HG02884 (cell line): ENCODE results near the gene CFAP97D2.
"Not testable (repeated sequence)": the region's sequence is repeated elsewhere in the genome, so short reads cannot be mapped to it uniquely, and the experiment has no call there.

Source experiments
- ATAC-seq: cut with Tn5 transposase; IDR thresholded peaks from one replicate; pipeline ENCODE4 v1.9.1; 2021; ENCODE audit warnings: mild to moderate bottlenecking, moderate library complexity; ENCODE audit not compliant: unreplicated experiment

Gene CFAP97D2

DNA sequence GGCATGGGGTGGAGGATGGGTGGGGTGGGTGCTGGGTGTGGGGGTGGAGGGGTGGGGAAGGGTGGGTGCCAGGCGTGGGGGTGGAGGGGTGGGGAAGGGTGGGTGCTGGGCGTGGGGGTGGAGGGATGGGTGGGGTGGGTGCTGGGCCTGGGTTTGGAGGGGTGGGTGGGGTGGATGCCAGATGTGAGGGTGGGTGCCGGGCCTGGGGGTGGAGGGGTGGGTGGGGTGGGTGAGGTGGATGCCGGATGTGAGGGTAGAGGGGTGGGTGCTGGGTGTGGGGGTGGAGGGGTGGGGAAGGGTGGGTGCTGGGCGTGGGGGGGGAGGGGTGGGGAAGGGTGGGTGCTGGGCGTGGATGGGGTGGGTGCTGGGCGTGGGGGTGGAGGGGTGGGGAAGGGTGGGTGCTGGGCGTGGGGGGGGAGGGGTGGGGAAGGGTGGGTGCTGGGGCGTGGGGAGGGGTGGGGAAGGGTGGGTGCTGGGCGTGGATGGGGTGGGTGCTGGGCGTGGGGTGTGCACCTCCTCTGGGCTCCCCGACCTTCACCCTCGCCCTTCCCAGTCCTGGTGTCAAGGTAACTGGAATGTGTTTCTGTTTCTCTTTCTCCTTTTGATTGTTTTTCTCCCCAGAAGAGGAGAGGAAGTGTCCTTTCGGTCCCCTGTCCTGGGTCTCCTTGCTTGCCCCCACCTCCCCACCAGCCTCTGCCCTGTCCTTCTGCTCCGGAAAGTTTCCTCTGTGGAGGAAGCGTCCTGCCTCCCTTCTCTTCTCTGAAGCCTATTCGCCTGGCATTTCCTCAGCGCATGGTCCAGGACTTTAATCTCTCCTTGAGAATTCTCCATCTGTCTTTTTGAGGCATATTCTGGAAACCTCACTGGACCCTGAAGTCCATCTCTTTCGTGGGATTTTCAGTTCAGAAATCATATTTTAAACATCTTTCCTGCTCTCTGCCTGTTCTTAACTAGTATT is 22.9 kb upstream of the CFAP97D2 start:
- ATAC-seq = no peak

DNA sequence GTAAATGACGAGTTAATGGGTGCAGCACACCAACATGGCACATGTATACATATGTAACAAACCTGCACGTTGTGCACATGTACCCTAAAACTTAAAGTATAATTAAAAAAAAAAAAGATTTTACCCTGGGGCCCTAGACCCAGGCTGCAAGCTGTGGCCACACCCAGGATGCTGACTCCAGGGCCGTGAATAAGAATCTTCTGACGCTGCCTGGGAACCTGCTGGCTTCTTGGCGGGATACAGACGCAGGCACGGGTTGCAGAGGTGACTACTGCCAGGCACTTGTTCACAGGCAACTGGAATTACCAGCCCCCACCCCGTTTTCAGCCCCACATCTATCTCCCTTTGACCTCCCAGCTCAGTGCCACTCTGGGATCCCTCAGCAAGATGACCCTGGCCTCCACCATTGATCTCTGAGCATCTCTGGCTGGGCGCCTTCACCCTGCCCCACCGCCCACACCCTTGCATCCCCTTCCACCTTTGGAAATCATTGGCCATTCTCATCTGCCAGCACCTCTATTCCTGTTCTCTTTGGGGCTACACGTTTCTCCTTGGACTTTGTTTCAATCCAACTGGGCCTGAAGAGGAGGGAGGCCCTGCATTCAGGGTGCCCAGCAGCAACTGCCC is 21.1 kb upstream of the CFAP97D2 start:
- no peak for ATAC-seq

DNA sequence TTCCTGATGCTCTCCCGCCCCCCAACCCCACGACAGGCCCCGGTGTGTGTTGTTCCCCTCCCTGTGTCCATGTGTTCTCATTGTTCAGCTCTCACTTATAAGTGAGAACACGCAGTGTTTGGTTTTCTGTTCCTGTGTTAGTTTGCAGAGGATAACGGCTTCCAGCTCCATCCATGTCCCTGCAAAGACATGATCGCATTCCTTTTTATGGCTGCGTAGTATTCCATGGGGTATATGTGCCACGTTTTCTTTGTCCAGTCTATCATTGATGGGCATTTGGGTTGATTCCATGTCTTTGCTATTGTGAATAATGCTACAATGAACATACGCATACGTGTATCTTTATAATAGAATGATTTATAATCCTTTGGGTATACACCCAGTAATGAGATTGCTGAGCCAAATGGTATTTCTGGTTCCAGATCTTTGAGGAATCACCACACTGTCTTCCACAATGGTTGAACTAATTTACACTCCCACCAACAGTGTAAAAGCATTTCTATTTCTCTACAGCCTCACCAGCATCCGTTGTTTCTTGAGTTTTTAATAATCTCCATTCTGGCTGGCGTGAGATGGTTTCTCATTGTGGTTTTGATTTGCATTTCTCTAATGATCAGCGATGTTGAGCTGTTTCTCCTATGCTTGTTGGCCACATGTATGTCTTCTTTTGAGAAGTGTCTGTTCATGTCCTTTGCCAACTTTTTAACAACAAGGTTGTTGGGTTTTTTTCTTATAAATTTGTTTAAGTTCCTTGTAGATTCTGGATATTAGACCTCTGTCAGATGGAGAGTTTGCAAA is 20.0 kb upstream of the CFAP97D2 start:
- not testable (repeated sequence) for ATAC-seq

DNA sequence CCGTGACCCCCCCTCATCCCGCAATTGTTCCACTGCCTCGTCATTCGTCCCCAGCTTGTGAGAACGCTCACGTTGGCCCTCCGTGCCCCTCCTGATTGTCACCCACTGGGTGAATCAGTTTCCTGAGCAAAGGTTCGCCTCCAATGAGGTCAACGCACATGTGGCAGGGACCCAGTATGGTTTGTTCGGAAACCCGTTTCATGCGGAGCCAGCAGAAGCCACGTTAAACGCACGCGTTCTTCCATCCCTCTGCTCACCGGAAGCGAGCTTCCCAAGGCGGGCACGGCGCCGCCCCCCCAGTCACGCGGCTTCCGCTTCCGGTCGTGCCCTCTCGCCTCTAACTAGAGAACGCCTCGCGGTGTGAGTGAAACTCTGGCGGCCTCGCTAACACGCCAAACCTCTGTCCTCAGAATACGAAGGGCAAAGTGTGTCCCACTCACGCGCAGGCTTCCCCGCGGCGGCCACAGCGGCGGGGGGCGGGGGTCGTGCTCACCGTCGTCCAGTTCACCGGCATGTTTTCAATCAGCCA is 18.0 kb upstream of the CFAP97D2 start:
- no peak for ATAC-seq

DNA sequence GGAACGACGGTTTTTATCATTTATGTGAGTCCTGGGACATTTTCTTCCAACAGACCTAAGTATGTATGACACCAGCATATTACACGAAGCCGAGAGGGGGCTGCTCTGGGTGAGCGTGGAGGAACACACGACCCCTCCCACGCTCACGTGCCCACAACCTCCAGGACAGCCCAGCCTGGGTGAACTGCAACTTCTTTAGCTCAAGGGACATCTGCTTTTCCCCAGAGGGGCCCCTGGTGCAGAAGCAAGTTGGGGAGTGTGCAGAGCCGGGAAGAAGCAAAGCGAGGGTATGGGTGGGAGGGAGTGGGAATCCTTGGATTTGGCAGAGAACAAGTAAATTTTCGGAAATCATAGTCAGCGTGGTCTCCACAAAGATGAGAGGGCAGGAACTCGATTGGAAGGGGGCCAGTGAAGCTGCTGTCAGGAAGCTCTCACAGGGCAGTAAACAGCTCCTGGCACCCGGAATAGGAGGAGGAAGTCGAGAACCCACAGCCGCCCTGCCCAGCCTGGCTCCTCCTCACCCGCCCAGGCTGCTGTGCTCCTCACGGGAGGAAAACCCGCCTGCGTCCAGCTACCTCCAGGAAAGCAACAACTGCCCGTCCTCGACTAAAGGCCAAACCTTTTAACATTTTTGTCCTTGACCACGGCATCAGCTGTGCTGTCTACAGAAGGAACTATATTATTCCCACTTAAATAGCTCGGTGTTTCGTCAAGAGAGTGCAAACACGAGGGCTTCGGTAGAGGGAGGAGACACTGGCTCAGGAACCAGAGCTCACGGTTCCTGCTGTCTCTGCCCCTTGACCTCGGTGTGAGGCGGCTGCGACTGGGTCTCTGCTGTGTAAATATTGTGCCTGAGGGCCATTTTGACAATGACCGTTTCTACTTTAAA is 17.2 kb upstream of the CFAP97D2 start:
- ATAC-seq = no peak

DNA sequence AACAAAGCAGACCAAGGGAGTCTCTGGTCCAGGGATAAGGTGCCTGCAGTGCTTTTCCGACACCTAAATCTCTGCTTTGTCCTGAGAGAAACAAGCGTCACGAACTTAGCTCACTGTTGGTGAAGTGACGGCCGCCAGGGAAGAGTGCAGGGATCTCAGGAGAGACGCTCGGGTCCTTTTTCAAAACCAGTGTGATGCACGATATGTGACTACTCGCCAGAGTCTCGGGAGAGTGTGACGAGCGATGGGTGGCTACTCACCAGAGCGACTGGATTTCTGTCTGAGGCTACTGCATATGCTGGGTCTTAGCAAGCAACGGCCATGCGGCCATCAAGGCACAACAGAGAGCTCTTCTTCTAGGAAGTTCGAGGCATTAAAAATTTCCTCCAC is 16.5 kb upstream of the CFAP97D2 start:
- no peak for ATAC-seq

DNA sequence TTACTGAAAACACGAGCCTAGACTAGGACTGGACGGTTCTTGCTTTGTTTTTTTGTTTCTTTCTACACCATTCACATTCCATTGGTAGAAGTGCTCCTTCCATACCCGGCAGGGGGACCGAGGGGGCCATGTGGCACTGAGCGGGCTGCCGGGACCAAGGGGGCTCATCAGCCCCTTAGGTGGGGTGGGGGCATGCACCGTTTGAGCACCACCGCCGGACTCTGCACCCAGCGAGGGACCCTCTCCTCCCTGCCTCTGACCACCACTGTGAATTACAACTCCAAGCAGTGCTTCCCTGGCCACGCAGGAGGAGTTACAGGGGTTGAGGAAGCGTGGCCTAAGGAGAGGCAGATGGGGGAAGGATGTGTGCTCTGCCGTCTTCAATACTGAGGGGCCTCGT is 15.0 kb upstream of the CFAP97D2 start:
- no peak for ATAC-seq

DNA sequence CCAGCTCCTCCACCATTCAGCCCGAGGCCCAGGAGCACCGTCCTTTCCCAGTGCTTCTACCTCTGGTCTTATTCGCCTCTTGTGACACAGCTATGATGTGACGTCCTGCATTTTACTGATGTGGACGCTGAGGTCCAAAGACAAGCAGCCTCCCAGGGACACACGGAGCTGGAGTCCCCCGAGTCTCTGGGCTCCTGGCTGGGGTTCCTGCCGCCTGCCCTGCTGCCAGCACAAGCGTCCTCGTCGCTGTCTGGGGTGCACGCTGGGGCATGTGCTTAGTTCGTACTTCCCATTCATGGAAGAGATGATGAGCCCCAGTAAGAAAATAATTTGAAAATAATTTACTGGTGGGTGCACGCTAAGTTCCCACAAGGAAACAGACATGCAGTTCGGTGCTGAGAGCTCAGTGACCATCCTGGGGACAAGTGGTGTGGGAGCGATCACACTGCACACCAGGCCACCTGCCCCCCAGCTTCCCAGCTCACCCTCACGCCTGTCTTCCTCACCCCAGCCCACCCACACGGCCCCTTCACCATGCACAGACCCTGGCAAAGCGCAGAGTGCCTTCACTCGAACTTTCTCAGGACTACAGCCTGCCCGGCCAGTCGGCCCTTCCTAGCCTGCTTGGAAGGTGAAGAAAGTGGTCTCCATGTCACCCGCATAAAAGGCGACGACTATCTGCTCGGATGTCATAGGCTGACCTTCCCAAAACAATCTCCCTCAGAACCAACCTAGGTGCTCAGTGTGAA is 14.2 kb upstream of the CFAP97D2 start:
- ATAC-seq = no peak

DNA sequence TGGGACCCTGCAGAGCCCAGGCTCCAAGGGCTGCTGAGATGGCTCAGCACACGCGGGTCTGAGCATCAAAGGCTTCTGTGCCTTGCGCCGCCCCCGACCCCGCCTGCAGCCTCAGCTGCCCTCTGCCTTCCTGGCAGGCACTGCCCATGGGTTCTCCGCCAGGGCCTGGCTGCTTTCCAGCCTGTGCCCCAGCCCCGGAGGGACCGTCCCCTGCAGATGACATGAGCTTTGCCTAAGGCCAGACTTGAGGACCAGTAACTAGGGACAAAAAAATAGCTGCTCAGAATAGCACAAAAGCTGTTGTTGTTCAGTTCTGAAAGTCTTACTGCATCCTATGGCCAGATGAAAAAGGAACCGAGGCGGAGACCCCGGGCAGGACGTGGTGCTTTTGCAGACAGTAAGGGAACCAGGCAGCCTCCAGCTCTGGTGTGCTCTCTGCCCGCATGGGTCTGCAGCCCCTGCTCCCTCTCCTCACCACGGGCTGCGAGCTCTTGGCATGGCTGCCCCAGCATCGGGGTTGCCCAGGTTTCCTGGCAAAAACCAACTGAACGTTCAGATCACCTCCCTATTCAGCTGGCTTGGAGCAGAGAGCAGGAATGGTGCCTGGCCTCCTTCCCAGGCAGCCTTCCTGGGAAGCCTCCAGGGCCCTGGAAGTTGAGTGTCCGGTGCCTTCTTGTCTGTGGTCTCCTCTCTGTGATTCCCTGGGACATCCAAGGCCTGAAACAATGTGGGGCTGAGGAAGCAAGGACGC is 12.5 kb upstream of the CFAP97D2 start:
- ATAC-seq = no peak

DNA sequence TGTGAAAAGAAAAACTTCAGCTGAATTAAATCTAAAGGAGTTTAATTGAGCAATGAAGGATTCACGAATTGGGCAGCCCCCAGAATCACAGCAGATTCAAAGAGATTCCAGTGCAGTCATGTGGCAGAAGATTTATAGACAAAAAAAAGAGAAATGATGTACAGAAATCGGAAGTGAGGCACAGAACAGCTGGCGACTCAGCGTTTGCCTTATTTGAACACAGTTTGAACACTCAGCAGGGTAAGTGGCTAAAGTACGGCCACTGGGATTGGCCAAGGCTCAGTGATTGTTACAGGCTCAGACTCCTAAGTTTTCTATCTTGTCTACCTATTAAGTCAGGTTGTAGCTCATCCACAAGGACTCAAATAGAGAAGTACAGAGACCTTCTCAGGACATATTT is 11.6 kb upstream of the CFAP97D2 start:
- no peak for ATAC-seq

DNA sequence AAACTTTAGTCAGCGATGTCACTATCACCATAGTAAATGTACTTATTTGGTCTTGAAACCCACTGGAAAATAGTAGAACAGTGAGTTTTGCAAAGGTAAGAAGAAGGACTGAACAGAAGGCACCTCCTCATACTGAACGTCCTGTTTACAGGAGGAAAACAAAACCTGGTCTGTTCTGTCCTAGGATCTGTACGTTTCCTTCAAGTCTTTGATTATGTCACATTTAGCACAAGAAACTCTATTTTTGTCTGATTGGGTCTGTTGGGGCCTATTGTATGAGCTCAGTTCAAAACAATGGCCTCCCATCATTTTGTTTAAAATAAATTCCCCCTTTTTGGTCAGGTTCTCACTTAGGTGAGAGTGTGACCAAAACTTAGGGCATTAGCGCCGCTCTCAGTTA is 11.2 kb upstream of the CFAP97D2 start:
- ATAC-seq = no peak

DNA sequence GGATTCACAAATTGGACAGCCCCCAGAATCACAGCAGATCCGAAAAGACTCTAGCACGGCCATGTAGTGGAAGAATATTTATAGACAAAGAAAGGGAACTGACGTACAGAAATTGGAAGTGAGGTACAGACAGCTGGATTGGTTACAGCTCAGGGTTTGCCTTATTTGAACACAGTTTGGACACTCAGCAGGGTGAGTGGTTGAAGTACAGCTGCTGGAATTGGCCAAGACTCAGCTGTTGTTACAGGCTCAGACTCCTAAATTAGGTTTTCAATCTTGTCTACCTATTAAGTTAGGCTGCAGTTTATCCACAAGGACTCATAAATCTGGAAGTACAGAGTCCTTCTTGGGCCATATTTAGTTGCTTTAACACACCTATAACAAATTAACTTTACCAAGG is 5.8 kb upstream of the CFAP97D2 start:
- no peak for ATAC-seq

DNA sequence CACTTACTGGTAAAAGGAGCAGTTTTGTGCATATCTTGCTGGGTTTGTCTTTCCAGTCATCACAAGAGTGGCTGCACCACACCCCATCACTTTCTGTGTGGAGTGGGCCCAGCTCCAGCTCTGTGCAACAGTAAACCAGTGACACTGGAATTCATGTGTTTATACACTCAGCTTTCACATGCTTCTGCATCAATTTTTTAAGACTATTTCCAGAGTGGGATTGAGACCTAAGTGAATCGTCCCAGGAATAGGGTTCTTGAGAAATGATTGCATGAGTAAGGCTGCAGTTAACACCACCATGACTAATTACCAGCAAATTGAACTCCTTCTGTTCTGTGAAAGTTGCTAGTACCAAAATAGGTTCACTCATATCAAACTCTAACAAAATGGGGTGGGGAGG is 5.3 kb upstream of the CFAP97D2 start:
- ATAC-seq = no peak

DNA sequence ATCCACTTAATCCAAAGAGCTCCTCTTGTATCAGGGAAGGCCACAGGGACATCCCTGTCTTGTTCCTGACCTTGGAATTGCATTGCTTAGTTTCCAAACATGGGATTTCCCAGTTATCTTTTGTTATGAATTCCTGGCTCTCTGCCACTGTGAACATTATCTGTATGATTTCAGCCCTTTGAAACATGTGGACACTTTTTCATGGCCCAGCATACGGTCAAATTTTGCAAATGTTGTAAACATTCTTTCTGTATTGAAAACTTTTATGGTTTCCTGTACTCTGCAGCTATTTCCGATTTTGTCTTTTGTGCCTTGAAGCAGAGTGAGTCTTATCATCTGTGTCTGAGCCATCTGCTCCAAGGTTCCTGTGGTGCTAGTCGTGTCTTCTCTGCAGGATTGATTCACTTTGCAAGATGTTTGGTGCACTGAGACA is 4.5 kb upstream of the CFAP97D2 start:
- ATAC-seq = no peak

DNA sequence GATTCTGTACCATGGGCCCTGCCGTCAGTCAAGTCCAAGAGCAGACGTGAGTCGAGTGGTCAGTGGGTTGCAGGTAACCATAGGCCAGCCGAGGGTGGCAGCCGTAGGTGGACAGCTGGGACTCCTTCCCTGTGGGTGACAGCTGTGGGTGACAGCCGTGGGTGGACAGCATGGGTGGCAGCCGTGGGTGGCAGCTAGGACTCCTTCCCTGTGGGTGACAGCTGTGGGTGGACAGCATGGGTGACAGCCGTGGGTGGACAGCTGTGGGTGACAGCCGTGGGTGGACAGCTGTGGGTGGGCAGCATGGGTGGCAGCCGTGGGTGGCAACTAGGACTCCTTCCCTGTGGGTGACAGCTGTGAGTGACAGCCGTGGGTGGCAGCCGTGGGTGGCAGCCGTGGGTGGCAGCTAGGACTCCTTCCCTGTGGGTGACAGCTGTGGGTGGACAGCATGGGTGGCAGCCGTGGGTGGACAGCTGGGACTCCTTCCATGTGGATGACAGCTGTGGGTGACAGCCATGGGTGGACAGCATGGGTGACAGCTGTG is 2.6 kb upstream of the CFAP97D2 start:
- ATAC-seq = not testable (repeated sequence)

DNA sequence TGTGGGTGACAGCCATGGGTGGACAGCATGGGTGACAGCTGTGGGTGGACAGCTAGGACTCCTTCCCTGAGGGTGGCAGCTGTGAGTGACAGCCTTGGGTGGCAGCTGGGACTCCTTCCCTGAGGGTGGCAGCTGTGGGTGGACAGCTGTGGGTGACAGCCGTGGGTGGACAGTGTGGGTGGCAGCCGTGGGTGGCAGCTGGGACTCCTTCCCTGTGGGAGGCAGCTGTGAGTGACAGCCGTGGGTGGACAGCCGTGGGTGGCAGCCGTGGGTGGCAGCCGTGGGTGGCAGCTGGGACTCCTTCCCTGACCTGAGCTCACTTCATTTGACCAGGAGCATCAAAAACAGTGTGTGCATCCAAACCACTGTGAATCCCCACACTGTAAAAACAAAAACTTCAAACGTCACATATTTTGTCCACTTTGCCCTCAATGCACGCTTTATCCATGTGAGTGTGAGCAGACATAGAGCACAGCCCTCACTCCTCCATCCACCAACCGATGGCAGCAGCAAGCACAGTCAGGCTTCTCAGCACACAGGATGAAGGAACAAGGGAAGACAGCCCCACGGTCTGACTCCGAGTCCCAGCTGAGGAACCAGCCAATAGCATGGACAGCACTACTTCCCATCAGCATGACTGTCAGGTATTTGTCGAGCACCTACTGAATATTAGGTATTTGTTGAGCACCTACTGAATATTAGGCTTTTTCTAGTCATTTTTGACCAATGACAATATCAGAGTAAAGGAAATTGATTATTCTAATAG is 1.6 kb upstream of the CFAP97D2 start:
- ATAC-seq = no peak

DNA sequence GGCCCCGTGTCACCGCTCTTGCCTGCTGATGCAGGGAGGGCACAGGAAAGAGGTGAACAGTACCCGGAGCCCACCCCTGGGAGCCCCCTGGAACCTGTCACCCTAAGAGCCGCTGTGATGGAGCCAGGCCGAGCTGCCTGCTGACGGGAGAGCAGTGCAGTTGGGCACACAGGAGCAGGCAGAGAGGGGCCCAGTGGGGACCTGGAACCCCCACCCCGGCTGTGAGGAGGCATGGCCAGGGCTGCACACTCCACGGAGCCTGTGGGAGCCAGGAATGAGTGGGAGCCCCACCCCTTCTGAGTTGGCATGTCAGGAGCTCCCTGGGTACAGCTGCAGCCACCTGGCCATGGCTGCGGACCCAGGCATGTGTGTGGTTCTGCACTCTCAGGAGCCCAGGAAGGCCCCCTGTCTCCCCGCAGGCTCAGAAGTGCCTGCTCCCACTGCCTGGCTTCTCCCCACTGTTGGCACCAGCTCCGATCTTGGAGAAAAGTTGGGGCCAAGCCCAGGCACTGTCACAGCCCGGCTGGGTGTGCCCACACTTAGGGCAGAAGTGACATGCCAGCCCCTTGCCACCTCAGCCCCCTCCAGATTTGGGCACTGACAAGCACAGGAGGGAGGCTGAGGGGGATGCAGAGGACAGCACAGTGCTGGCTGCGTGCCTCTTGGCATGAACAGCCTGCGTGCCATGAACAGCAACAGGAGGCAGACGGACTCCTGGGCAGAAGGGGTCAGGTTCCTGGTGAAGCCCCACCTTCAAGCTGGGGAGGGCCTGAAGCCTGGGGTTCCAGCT is 6.3 kb downstream of the CFAP97D2 start:
- ATAC-seq = no peak
